GM18858 (cell line): ENCODE results near the gene NFATC3.
"Not testable (repeated sequence)": the region's sequence is repeated elsewhere in the genome, so short reads cannot be mapped to it uniquely, and the experiment has no call there.

Experiments
- ATAC-seq: cut with Tn5 transposase; IDR thresholded peaks from one replicate; pipeline ENCODE4 v1.9.1; 2021; ENCODE audit not compliant: unreplicated experiment

NFATC3 gene

GRCh38 chr16:68088130-68088972 is 3.2 kb downstream of the NFATC3 start:
- no peak for ATAC-seq

DNA sequence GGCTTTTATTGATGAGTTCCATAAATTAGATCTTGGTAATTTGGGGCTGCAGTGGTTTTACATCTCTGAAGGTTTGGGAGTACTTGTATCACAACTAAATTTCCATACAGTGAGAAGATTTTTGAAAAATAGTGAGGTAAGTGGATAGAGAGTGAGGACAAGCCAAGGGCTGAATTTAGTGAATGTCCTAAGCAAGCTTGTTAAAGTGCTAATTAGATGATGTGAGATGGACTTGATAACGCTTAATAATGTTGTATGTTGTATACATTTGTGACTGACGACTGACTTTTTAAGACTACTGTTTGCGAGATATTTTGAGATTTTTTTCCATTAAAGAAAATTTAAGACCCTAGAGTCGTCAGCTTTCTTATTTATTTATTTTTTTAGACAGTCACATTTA is 3.9 kb downstream of the NFATC3 start:
- no peak for ATAC-seq

GRCh38 chr16:68090130-68090529 is 5.0 kb downstream of the NFATC3 start:
- no peak for ATAC-seq

GRCh38 chr16:68090533-68090932 is 5.4 kb downstream of the NFATC3 start:
- ATAC-seq: no peak

- ATAC-seq: no peak
Measured at GRCh38 chr16:68091380-68092261, 6.5 kb downstream of the NFATC3 start.

DNA sequence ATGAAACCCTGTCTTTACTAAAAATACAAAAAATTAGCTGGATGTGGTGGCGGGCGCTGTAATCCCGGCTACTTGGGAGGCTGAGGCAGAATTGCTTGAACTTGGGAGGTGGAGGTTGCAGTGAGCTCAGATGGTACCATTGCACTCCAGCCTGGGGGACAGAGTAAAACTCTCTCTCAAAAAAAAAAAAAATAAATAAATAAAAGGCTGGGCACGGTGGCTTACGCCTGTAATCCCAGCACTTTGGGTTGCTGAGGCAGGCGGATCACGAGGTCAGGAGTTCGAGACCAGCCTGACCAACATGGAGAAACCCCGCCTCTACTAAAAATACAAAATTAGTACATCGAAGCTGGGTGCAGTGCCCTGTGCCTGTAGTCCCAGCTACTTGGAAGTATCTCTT is 7.1 kb downstream of the NFATC3 start:
- ATAC-seq: not testable (repeated sequence)

DNA sequence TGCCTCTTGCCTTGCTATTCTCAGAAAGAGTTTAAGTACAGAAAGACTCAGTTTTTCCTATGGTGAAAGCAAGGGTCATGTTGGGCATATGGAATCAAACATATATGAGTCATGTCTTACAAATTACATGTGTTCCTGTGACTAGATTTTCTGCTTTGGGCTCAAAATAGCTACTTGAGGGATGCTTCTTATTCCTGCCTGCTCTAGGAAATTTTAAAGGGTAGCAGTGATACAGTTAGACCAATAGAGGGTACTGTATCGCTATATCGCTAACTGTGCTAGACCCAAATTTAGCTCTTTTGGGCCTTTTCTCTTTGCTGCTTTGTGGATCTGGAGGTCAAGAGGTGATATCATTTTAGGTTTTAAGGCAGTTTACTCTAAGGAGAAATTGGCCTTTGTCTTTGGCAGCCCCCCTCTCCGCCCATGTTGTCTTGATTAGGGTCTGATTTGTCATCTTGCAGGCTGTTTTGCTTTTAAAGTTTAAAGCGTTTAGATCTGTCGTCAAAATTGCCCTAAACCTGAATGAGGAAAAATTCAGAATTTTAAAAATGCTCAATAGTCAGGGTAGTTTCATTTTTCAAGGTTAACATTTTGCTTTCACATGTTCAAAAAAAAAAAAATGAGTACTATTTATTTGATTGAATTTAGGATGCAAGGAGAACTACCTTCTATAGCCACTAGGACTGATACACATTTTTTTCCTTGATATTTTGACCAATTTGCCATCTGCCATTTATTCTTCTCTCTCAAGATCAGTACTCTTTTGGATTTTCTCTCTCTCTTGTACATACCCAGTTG is 8.8 kb downstream of the NFATC3 start:
- no peak for ATAC-seq

GRCh38 chr16:68094614-68094934 is 9.4 kb downstream of the NFATC3 start:
- ATAC-seq: no peak

DNA sequence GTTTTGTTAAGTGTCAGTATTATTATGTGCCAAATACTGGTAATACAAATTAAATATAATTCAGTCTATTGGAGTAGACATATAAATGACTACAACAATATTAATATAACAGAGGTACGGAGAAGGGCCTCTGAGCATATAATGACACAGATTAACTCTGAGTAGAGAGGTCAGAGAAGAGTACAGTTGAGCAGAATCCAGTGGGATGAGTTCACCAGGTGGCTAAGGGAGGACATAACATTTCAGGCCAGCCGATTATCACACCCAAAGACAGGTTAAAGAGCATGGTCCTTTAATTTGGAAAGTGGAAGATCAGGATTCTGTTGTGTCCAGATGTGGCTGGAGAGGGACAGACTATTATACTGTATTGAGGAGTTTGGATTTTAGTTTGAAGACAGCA is 11.3 kb downstream of the NFATC3 start:
- no peak for ATAC-seq

DNA sequence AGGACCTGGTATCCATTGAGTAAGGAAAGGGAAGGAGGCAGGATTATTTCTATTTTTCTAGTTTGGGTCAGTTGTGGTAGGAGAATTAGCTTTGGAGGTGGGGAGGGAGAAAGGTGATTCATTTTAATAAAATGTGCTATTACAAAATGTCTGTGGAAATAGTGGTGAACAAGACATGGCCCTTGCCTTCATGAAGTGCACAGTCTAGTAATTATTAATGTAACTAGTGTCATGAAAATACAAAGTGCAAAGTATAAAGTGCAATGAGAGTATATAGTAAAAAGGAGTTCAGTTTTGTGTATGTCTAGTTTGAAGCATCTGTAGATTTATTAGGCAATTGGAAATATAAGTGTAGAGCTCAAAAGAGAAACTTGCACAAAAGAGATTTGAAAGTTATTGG is 11.9 kb downstream of the NFATC3 start:
- no peak for ATAC-seq

DNA sequence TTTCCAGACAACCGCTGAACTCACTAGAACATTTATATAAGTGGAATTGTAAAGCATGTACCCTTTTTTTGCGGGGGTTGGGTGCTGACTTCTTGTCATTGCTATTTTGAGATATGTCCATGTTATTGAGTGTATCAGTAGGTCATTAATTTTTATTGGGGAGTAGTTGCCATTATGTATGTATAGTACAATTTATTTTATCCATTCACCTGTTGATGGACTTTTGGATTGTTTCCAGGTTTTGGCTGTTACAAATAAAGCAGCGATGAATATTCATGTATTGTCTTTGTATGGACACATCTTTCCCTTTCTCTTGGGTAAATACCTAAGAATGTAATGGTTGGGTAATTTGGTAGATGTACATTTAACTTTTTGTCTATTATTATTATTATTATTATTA is 12.7 kb downstream of the NFATC3 start:
- ATAC-seq: no peak

GRCh38 chr16:68100488-68100887 is 15.3 kb downstream of the NFATC3 start:
- ATAC-seq: no peak

- no peak for ATAC-seq
Measured at GRCh38 chr16:68105611-68106010, 20.4 kb downstream of the NFATC3 start.

DNA sequence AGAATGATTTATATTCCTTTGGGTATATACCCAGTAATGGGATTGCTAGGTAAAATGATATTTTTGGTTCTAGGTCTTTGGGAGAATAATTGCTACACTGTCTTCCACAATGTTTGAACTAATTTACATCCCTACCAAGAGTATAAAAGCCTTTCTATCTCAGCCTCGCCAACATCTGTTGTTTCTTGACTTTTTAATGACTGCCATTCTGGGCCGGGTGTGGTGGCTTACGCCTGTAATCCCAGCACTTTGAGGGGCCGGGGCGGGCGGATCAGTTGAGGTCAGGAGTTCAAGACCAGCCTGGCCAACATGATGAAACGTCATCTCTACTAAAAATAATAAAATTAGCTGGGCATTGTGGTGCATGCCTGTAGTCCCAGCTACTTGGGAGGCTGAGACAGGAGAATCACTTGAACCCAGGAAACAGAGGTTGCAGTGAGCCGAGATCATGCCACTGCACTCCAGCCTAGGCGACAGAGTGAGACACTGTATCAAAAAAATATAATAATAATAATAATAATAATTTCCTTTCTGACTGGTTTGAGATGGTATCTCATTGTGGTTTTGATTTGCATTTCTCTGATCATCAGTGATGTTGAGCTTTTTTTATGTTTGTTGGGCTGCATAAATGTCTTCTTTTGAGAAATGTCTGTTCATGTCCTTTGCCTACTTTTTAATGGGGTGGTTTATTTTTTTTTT is 22.2 kb downstream of the NFATC3 start:
- not testable (repeated sequence) for ATAC-seq

DNA sequence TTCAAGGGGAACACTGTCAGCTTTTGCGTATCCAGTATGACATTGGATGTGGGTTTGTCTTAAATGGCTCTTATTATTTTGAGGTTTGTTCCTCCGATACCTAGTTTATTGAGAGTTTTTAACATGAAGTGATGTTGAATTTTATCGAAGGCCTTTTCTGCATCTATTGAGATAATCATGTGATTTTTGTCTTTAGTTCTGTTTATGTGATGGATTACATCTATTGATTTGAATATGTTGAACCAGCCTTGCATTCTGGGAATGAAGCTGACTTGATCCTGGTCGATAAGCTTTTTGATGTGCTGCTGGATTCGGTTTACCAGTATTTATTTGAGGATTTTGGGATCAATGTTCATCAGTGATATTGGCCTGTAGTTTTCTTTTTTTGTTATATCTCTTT is 24.0 kb downstream of the NFATC3 start:
- ATAC-seq: not testable (repeated sequence)

DNA sequence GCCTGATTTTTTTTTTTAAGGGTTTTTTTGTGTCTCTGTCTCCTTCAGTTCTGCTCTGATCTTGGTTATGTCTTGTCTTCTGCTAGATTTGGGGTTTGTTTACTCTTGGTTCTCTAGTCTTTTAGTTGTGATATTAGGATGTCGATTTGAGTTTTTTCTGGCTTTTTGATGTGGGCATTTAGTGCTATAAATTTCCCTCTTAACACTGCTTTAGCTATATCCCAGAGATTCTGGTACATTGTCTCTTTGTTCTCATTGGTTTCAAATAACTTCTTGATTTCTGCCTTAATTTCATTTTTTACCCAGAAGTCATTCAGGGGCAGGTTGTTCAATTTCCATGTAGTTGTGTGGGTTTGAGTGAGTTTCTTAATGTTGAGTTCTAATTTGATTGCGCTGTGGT is 25.4 kb downstream of the NFATC3 start:
- not testable (repeated sequence) for ATAC-seq

DNA sequence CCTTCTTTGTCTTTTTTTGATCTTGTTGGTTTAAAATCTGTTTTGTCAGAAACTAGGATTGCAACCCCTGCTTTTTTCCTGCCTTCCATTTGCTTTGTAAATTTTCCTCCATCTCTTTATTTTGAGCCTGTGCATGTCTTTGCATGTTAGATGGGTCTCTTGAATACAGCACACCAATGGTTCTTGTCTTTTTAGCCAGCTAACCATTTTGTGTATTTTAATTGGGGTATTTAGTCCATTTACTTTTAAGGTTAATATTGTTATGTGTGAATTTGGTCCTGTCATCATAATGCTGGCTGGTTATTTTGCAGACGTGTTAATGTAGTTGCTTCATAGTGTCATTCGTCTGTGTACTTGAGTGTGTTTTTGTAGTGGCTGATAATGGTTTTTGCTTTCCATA is 26.2 kb downstream of the NFATC3 start:
- ATAC-seq: no peak

DNA sequence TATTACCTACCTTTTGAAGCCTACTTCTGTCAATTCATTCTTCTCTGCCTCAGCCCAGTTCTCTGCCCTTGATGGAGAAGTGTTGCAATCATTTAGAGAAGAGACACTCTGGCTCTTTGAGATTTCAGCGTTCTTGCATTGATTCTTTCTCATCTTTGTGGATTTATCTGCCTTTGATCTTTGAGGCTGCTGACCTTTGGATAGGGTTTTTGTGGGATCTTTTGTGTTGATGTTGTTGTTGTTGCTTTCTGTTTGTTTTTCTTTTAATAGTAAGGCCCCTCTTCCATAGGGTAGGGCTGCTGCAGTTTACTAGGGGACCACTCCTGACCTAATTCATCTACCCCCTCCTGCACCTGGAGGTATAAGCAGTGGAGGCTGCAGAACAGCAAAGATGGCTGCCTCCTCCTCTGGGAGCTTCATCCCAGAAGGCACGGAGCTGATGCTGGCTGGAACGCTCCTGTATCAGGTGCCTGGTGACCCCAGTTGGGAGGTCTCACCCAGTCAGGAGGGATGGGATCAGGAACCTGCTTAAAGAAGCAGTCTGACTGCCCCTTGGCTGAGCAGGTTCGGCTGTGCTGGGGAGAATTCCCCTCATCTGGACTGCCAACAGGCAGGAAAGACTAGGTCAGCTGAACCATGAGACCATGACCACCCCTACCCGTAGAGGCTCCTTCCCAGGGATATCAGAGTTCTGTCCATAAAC is 28.0 kb downstream of the NFATC3 start:
- ATAC-seq: no peak

DNA sequence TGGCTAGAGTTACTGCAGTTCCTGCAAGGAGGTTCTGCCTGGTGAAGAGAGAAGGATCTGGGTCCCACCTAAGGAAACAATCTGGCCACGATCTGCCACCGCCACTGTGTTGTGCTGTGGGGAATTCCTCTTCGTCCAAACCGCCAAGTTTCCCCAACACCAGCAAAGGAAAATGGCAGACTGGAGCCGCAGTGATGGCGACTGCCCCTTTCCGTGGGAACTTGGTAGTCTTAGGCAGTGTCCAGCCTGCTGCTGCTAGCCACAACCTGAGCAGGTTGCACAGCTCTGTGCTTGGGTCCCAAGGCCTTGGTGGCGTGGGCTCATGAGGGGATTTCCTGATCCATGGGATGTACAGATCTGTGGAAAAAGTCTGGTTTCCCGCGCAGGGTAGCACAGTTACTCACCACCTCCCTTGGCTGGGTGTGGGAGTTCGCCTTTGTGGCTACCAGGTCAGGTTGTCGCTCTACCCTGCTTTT is 28.6 kb downstream of the NFATC3 start:
- no peak for ATAC-seq

DNA sequence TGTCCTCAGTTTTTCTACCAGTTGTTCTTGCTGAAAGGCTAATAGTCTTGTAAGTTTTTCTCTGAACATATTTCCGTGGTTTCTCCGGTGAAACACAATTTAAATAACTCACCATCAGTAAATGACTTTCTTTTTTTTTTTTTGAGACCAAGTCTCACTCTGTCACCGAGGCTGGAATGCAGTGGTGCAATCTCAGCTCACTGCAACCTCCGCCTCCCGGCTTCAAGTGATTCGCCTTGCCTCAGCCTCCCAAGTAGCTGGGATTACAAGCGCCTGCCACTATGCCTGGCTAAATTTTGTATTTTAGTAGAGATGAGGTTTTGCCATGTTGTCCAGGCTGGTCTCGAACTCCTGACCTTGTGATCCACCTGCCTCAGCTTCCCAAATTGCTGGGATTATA is 29.8 kb downstream of the NFATC3 start:
- not testable (repeated sequence) for ATAC-seq
